Mesodermal cell (in vitro differentiated cells): ENCODE data around the gene DDO.

Experiments used
- H3K27ac ChIP-seq: 2 replicates; pipeline ENCODE4 v1.7.0; 2013; ENCODE audit warnings: mild to moderate bottlenecking, low read depth, low read length, moderate library complexity; ENCODE audit not compliant: severe bottlenecking
- H3K36me3 ChIP-seq: 2 replicates; pipeline ENCODE4 v1.7.1; 2013; ENCODE audit warnings: mild to moderate bottlenecking, low read length, moderate library complexity; ENCODE audit not compliant: control insufficient read depth, insufficient read depth
- H3K4me1 ChIP-seq: one replicate; pipeline ENCODE4 v1.7.1; 2013; ENCODE audit warnings: mild to moderate bottlenecking, low read length; ENCODE audit not compliant: insufficient read depth, control insufficient read depth, poor library complexity, severe bottlenecking
- H3K4me3 ChIP-seq: 2 replicates; pipeline ENCODE4 v1.7.0; 2013; ENCODE audit warnings: low read length, control low read depth, mild to moderate bottlenecking; ENCODE audit not compliant: insufficient read depth, poor library complexity, severe bottlenecking; ENCODE audit errors: extremely low read depth
- H3K9me3 ChIP-seq: 2 replicates; pipeline ENCODE4 v1.7.1; 2013; ENCODE audit warnings: mild to moderate bottlenecking, low read length, moderate library complexity; ENCODE audit not compliant: control insufficient read depth
- WGBS, 2 experiments: methylation state at CpG; one replicate each; pipeline ENCODE4 v1.1.5; 2013; ENCODE audit warnings: missing lambda C conversion rate in 2 of 2; ENCODE audit not compliant: insufficient coverage in 2 of 2; 5-methylcytosine and 5-hydroxymethylcytosine counted together

The DDO gene

DNA sequence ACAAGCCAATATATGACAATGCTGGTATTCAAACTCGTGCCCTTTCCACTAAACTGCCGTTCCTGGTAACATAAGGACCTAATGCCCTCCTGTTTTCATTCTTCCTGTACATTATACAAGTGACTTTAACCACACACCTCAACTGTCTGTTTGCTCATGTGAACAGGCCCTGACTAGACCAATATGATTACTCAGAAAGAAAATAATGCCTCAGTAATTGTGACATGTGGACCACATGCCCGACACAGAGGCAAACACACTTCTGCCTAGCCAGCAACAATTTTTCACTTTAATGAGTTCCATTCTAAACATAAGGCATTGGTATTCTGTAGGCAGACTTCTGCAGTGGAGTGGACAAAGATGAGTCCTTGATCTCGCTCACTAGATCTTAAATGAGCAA, 31.0 kb upstream of the DDO start:
- Histone ChIP-seq H3K4me1 (no peaks in the 10 kb centered on the region), H3K36me3 (no peaks in the 10 kb centered on the region), H3K27ac (no peak overlapping the region), H3K9me3 (no peaks in the 10 kb centered on the region), H3K4me3 (no peak overlapping the region)
- 92 to 94% methylated on average over 2 to 3 of the region's 4 CpGs for WGBS, 2 experiments

DNA sequence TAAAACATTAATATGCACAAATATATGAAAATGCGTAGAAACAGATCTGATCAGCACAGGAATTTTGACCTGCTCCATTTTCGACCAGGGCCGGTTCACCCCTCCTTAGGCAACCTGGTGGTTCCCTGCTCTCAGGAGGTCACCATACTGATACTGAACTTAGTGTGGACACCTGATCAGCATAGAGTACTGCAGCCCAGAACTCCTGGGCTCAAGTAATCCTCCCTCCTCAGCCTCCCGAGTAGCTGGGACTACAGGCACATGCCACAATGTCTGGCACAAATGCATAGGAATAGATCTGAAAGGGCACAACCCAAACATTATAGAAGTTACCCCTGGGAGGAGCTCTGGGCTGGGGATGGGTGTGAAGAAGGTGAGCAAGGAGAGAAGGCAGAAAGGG, 24.7 kb upstream of the DDO start:
- no peak overlapping the region for H3K27ac ChIP-seq
- H3K4me3 ChIP-seq = no peak overlapping the region
- H3K36me3 ChIP-seq = no peaks in the 10 kb centered on the region
- H3K9me3 ChIP-seq = no peaks in the 10 kb centered on the region
- H3K4me1 ChIP-seq = no peaks in the 10 kb centered on the region
- WGBS, 2 experiments = 92 to 95% methylated on average over 3 of the region's 4 CpGs

DNA sequence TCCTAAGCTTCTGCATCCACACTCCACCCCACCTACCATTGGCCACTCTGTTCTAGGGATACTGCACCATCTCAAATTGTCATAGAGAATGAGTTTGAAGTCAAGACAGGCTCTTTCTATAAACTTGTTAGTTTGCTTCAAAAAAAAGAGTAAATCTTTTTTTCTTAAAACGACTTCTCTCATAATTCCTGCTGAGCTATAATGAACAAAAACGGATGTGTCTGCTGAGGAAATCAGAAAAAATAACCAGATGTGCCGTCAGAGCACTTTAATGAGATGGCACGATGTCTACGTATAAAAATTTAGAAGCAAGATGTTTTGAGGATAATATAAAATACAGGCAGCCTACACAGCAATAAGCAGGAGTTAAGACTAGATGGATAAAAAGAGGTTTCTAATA, 24.0 kb upstream of the DDO start:
- H3K4me3 ChIP-seq = no peak overlapping the region
- WGBS, 2 experiments = 30 to 100% methylated on average over 2 to 3 of the region's 5 CpGs

DNA sequence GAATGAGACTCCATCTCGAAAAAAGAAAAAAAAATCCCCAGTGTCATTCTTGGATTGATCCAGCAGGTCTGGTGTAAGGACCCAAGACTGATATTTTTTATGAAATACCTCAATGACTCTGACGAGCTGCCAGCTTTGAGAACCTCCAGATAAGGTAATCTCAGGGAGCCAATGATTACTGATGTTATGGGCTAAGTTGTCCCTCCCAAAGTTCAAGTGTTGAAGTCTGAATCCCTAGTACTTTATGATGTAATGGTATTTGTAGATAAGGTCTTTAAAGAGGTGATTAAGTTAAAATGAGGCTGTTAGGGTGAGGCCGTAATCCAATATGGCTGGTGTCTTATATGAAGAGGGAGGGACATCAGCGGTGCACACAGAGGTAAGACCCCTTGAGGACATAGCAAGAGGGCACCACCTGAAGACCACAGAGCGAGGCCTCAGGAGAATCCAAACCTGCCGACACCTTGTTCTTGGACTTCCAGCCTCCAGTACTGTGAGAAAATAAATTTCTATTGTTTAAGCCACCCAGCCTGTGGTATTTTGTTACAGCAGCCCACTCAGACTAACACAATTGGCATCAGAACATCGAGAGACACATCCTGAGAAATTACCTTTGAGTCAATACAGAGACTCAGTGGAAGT, 19.7 kb upstream of the DDO start:
- H3K36me3 ChIP-seq = no peaks in the 10 kb centered on the region
- no peaks in the 10 kb centered on the region for H3K9me3 ChIP-seq
- no peak overlapping the region for H3K4me3 ChIP-seq
- 94 to 100% methylated on average over 3 to 4 of the region's 7 CpGs for WGBS, 2 experiments
- no peaks in the 10 kb centered on the region for H3K4me1 ChIP-seq
- no peak overlapping the region for H3K27ac ChIP-seq

More for the DNA sequence above, 24.0 kb upstream of the DDO start:
- no peaks in the 10 kb centered on the region for H3K36me3 ChIP-seq
- H3K9me3 ChIP-seq = no peaks in the 10 kb centered on the region
- H3K27ac ChIP-seq = no peak overlapping the region
- H3K4me1 ChIP-seq = no peaks in the 10 kb centered on the region

DNA sequence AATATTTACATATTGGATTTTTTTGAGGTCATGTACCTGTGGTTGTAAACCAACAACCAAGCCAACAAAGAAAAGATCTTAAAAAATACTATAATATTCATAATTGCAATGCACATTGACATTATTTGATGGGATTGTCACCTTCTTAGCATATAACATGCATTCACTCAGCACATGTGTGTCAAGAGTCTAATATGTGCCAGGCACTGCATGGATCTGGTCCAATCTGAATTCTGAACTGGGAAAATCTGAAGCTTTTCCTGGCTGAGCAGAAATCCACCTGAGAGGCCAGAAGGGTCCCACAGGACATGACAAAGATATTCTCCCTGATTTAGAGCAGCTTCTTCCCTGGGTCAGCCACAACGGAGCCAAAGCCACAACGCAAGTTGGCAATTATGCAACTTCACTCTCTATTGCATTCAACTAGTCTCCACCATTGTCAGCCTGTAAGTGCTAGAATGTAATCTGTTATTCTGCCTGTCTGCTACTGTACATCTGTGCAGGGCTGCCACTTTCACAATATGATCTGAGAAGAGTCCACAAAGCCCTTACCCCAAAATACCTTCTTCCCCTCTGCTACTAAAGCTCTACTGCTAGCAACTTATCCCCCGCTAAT, 17.0 kb upstream of the DDO start:
- H3K4me1 ChIP-seq = no peaks in the 10 kb centered on the region
- WGBS, 2 experiments = 92% methylated on average over 2 of the region's 3 CpGs; no CpG with 5 or more reads in 1 of the 2 experiments
- H3K4me3 ChIP-seq = no peak overlapping the region
- no peaks in the 10 kb centered on the region for H3K36me3 ChIP-seq
- H3K27ac ChIP-seq = no peak overlapping the region
- H3K9me3 ChIP-seq = no peaks in the 10 kb centered on the region

DNA sequence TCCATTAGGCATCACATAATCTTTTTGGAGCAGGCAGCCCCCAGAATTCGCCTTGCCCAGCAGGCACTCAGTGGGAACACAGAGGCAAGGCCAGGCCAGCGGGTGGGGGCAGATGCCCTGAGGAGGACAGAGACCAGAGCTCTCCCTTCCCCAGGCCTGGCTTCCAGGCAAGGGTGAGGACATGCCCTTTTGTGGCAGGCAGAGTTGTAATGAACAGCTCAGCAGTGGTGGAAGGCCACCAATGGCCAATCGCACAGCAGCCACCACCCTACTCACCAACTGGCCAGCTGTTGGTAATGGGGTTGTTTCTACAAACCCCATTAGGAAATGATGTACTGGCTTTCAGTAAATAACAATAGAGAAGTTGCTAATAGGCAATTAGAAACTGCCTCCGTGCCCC, 15.4 kb upstream of the DDO start:
- H3K36me3 ChIP-seq = no peaks in the 10 kb centered on the region
- 50 to 92% methylated on average over 1 to 3 of the region's 4 CpGs for WGBS, 2 experiments
- no peak overlapping the region for H3K4me3 ChIP-seq
- H3K27ac ChIP-seq = no peak overlapping the region
- H3K4me1 ChIP-seq = no peaks in the 10 kb centered on the region
- no peaks in the 10 kb centered on the region for H3K9me3 ChIP-seq

DNA sequence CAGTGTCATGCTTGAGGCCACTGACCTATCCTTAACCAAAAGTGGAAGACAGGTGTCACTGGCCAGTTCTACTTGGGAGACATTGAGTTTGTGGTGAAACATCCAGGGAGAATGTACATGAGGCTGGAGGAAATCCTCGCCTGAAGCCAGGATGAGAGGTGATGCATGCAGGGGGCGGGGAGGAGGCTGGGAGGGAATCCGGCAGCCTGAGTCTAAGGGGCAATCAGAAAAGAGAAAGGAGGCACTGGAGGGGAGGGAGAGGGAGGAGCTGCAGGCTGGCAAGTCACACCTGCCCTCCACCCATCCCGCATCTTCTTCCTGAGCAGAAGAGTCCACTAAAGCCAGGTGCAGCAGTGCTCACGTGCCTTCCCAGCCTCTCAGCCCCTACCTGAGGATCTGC, 14.9 kb upstream of the DDO start:
- no peaks in the 10 kb centered on the region for H3K4me1 ChIP-seq
- no peaks in the 10 kb centered on the region for H3K9me3 ChIP-seq
- no peaks in the 10 kb centered on the region for H3K36me3 ChIP-seq
- WGBS, 2 experiments = 47 to 54% methylated on average over 3 to 5 of the region's 5 CpGs
- no peak overlapping the region for H3K27ac ChIP-seq
- no peak overlapping the region for H3K4me3 ChIP-seq

DNA sequence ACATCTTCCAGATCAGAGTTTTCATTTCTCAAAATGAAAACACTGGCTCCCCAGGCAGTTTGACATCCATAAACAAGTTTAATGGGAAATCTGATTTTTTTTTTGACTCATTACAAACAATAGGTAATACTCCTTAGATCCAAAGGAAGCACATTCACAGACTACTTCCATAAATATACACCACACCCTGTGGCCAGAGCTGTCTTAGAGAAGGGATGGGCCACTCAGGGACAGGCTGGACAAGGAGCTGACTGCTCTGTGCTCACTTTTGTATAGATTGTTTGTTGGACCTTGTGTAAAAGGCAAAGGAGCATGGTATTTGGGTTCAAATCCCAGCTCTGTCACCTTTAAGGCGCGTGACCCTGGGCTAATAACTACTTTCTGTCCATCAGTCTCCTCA, 12.8 kb upstream of the DDO start:
- WGBS, 2 experiments = no CpG with 5 or more reads among the region's 2 CpGs
- no peaks in the 10 kb centered on the region for H3K36me3 ChIP-seq
- H3K9me3 ChIP-seq = no peaks in the 10 kb centered on the region
- no peak overlapping the region for H3K27ac ChIP-seq
- H3K4me1 ChIP-seq = no peaks in the 10 kb centered on the region
- H3K4me3 ChIP-seq = no peak overlapping the region

DNA sequence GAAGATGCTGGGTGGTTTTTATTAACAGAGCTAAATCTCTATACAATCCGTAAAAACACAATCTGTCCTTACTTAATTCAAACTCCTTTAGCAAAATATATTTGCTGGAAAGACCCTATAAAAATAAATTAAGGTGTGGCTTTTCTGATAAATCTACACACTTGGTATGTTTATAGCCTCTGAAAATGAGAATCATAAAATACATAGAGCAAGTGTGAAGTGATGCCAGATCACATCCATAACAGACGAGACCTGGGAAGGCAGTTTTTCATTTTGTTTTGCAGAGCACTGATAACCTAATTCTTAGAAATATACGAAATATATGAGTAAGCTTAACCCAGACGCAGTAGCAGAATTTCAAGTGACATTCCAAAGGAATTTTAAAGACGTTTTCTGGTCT, 10.4 kb upstream of the DDO start:
- Histone ChIP-seq H3K36me3 (no peaks in the 10 kb centered on the region), H3K27ac (no peak overlapping the region), H3K4me3 (no peak overlapping the region), H3K9me3 (no peaks in the 10 kb centered on the region), H3K4me1 (no peaks in the 10 kb centered on the region)
- 83 to 86% methylated on average over 4 of the region's 5 CpGs for WGBS, 2 experiments

DNA sequence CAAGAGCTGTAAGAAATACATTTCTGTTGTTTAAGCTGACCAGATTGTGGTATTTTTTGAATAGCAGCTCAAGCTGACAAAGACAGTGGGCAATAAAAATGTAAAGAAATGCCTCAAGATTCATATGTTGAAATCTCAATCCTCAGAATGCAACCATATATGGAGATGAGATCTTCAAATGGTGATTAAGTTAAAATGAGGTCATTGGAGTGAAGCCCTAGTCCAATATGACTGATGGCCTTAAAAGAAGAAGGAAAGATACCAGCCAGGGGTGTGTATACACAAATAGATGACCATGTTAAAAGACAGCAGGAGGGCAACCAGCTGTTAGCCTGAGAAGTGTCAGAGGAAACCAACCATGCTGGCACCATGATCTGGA, 7.1 kb upstream of the DDO start:
- no peaks in the 10 kb centered on the region for H3K9me3 ChIP-seq
- H3K36me3 ChIP-seq = no peaks in the 10 kb centered on the region
- no peak overlapping the region for H3K4me3 ChIP-seq
- no peak overlapping the region for H3K27ac ChIP-seq
- no peaks in the 10 kb centered on the region for H3K4me1 ChIP-seq

DNA sequence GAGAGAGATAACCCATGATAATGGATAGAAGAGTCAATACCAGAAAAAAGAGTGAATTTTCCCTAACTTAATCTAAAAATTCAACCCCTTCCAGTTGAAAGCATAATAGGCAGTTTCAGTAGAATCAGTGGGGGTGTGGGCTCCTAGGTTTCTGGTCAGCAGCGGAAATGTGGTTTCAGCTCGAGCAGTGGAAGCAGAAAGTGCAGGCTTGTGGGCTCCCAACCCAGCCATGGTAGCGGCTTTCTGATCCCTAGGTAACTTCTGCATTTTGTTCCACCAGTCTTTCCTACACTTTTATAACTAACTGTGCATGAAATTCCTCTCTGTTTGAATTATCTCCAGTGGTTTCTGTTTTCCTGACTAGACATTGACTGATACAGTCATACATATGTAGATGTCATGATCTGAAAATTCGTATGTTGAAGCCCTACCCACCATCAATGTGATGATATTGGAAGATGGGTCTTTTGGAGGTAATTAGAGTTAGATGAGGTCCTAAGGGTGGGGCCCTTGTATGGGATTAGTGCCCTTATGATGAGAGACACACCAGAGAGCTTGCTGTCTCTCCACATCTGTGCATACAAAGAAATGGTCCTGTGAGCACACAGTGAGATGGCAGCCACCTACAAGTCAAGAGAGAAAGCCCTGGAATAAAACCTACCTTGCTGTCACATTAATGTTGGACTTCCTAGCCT, 6.5 kb upstream of the DDO start:
- no peak overlapping the region for H3K27ac ChIP-seq
- no peaks in the 10 kb centered on the region for H3K36me3 ChIP-seq
- no peaks in the 10 kb centered on the region for H3K4me1 ChIP-seq
- WGBS, 2 experiments = 84 to 90% methylated on average over 3 of the region's 4 CpGs
- H3K9me3 ChIP-seq = no peaks in the 10 kb centered on the region
- H3K4me3 ChIP-seq = no peak overlapping the region
